ENCODE results near the gene MYOM3. TPM values are rescaled to one million over a fixed set of nuclear protein-coding genes. Genes with fewer than 3 reads are reported as not detected.

The MYOM3 gene
- total RNA-seq, 3 donors from 2014 or later (not counting 1 experiment from before 2014, with no cell fraction given), result 0.08 TPM; not detected in 2

DNA sequence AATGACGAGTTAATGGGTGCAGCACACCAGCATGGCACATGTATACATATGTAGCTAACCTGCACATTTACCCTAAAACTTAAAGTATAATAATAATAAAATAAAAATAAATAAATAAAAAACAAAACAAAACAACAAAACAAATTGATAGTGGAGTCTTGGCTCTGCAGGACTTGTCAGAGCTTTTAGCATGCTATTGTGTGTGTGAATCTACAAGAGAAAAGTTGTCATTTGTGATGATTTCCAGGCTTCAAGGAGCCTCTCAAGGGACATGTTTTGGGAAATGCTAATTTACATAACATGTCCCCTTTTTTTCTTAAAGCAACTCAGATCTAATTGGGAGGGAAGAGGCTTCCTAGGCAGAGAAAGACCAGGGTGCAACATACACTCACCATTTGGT, 21.9 kb upstream of the MYOM3 start:
- Mint-ChIP-seq H3K27ac (no peak overlapping the region), H3K9me3 (no peaks in the 10 kb centered on the region), H3K27me3 (ENCODE audit: low read depth in 2 of 2) (peaks cover 6% of the 10 kb centered on the region in 2 donors), H3K4me1 (peaks cover 2 to 7% of the 10 kb centered on the region in 2 donors), H3K4me3 (no peak overlapping the region), H3K36me3 (no peaks in the 10 kb centered on the region)
- H3K4me3 ChIP-seq (ENCODE audit: low read length), result no peak overlapping the region
- no peaks in the 10 kb centered on the region for H3K9me3 ChIP-seq (ENCODE audit: control insufficient read depth, insufficient read depth, low read length)
- no peak for DNase-seq
- H3K27ac ChIP-seq (ENCODE audit: low read length), result no peak overlapping the region
- H3K36me3 ChIP-seq (ENCODE audit: control insufficient read depth, insufficient read depth, low read length), result no peaks in the 10 kb centered on the region
- TF ChIP-seq, protein P1, sequence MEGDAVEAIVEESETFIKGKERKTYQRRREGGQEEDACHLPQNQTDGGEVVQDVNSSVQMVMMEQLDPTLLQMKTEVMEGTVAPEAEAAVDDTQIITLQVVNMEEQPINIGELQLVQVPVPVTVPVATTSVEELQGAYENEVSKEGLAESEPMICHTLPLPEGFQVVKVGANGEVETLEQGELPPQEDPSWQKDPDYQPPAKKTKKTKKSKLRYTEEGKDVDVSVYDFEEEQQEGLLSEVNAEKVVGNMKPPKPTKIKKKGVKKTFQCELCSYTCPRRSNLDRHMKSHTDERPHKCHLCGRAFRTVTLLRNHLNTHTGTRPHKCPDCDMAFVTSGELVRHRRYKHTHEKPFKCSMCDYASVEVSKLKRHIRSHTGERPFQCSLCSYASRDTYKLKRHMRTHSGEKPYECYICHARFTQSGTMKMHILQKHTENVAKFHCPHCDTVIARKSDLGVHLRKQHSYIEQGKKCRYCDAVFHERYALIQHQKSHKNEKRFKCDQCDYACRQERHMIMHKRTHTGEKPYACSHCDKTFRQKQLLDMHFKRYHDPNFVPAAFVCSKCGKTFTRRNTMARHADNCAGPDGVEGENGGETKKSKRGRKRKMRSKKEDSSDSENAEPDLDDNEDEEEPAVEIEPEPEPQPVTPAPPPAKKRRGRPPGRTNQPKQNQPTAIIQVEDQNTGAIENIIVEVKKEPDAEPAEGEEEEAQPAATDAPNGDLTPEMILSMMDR (IDR thresholded peaks at IDR 0.05), result no peak
- H3K27me3 ChIP-seq (ENCODE audit: control insufficient read depth, insufficient read depth, low read length), result no peaks in the 10 kb centered on the region
- no peak for ATAC-seq
- no CpG with 5 or more reads among the region's 1 CpG for WGBS (ENCODE audit: insufficient coverage)
- H3K4me1 ChIP-seq (ENCODE audit: control insufficient read depth, insufficient read depth, low read length), result no peaks in the 10 kb centered on the region
- intact Hi-C loops (cut with micrococcal nuclease), result no loop called here

DNA sequence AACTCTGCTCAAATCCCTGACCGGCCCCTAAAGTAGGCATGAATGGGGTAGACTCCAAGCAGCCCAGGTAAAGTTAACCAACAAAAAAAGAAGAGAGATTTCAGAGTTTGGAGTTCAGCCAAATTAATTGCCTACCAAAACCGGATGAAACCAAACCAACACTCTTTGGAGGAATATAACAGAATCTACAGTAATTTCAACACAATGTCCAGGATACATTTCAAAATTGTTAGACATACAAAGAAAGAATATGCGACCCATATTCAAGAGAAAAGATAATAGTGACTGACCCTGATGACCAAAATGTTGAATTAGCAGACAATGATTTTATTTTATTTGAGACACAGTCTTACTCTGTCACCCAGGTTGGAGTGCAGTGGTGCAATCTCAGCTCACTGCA, 18.4 kb upstream of the MYOM3 start:
- intact Hi-C loops (cut with micrococcal nuclease), result no loop called here
- TF ChIP-seq, protein P1 (IDR thresholded peaks at IDR 0.05), result no peak
- ATAC-seq (no peak), DNase-seq (no peak)
- no peaks in the 10 kb centered on the region for H3K27me3 ChIP-seq (ENCODE audit: control insufficient read depth, insufficient read depth, low read length)
- Mint-ChIP-seq H3K27ac (no peak overlapping the region), H3K4me1 (no peaks in the 10 kb centered on the region), H3K36me3 (no peaks in the 10 kb centered on the region), H3K4me3 (no peak overlapping the region), H3K27me3 (ENCODE audit: low read depth in 2 of 2) (peaks cover 6% of the 10 kb centered on the region in 2 donors), H3K9me3 (no peaks in the 10 kb centered on the region)
- H3K4me3 ChIP-seq (ENCODE audit: low read length), result no peak overlapping the region
- H3K9me3 ChIP-seq (ENCODE audit: control insufficient read depth, insufficient read depth, low read length), result no peaks in the 10 kb centered on the region
- no peaks in the 10 kb centered on the region for H3K4me1 ChIP-seq (ENCODE audit: control insufficient read depth, insufficient read depth, low read length)
- H3K36me3 ChIP-seq (ENCODE audit: control insufficient read depth, insufficient read depth, low read length), result no peaks in the 10 kb centered on the region
- no peak overlapping the region for H3K27ac ChIP-seq (ENCODE audit: low read length)
- WGBS (ENCODE audit: insufficient coverage), result 83% methylated on average over 3 of the region's 3 CpGs

DNA sequence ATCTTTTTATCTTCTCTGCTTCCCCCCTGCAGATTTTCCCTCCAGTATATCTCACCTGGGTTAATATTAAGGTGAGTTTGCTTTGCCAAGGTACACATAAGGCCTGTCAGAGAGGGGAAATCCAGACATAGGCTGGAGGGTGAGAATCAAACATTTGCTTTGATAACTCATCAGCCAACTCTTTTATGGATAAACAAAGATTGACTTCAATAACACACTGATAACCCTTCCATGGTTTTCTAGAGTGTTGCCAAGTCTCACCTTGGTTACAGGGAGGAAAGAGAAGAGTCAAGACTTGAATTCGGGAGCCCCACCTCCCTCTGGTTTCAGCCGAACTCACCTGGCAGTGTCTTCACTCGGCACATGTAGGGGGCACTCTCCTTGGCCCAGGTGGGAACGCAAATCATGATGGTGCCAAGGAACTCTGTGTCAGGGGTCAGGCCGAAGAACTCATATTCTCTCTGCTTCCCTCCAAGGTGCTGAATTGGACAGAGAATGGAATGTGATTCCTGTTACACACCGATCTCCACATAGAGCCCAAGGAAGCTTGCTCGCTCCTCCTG, 15.9 kb upstream of the MYOM3 start:
- TF ChIP-seq, protein P1 (IDR thresholded peaks at IDR 0.05), result no peak
- H3K27me3 Mint-ChIP-seq (ENCODE audit: low read depth in 2 of 2), result peaks cover 0 to 3% of the 10 kb centered on the region in 2 donors
- no peaks in the 10 kb centered on the region for H3K27me3 ChIP-seq (ENCODE audit: control insufficient read depth, insufficient read depth, low read length)
- no peaks in the 10 kb centered on the region for H3K9me3 Mint-ChIP-seq
- no peak overlapping the region for H3K27ac Mint-ChIP-seq
- H3K4me3 ChIP-seq (ENCODE audit: low read length), result no peak overlapping the region
- no peaks in the 10 kb centered on the region for H3K36me3 Mint-ChIP-seq
- no peaks in the 10 kb centered on the region for H3K4me1 ChIP-seq (ENCODE audit: control insufficient read depth, insufficient read depth, low read length)
- no peak for ATAC-seq
- 91% methylated on average over 7 of the region's 7 CpGs for WGBS (ENCODE audit: insufficient coverage)
- intact Hi-C loops (cut with micrococcal nuclease), result no loop called here
- no peaks in the 10 kb centered on the region for H3K4me1 Mint-ChIP-seq
- H3K27ac ChIP-seq (ENCODE audit: low read length), result no peak overlapping the region
- no peak for DNase-seq
- H3K36me3 ChIP-seq (ENCODE audit: control insufficient read depth, insufficient read depth, low read length), result no peaks in the 10 kb centered on the region
- H3K4me3 Mint-ChIP-seq, result no peak overlapping the region
- H3K9me3 ChIP-seq (ENCODE audit: control insufficient read depth, insufficient read depth, low read length), result no peaks in the 10 kb centered on the region
